M059J (cell line): ENCODE measurements around the gene MAS1L. TPM values are rescaled to one million over a fixed set of nuclear protein-coding genes. Genes with fewer than 3 reads are reported as not detected.
A peak's percentile ranks its signal among the peaks of the same experiment; 100 is the strongest.

ENCODE experiments used
- DNase-seq: peaks from one replicate; pipeline ENCODE4 v3.0.0-alpha.2; 2012; ENCODE audit warnings: low read depth
- total RNA-seq: library from RNA; depleted of rRNA; stranded (reverse); fragments of >200 nt; shearing (Covaris generic); gene quantifications from 2 replicates; pipeline ENCODE4 v1.2.3, GENCODE V29; 2014; rRNA removed

The MAS1L gene, protein sequence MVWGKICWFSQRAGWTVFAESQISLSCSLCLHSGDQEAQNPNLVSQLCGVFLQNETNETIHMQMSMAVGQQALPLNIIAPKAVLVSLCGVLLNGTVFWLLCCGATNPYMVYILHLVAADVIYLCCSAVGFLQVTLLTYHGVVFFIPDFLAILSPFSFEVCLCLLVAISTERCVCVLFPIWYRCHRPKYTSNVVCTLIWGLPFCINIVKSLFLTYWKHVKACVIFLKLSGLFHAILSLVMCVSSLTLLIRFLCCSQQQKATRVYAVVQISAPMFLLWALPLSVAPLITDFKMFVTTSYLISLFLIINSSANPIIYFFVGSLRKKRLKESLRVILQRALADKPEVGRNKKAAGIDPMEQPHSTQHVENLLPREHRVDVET
- total RNA-seq: not detected in 2 replicates

DNA sequence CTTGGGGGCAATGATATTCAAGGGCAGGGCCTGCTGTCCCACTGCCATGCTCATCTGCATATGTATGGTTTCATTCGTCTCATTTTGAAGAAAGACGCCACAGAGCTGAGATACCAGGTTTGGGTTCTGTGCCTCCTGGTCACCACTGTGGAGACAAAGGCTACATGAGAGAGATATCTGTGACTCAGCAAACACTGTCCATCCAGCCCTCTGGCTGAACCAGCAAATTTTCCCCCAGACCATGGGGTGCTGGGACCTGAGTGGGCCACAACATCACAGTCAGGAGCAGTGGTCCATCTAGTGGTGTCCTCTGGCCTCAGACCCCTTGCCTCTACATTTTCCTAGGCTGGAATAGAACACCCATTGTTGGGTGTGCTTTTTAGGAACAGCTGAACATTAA is at the start of gene MAS1L:
Gene MAS1L, minus strand, starts transcription at position 297 of the 400 bp plus-strand sequence. Its CDS starts 54 bp downstream, at position 243.
- no peak for DNase-seq

- DNase-seq: no peak
These were observed 44.7 kb upstream of the MAS1L start for GRCh38 chr6:29532320-29532951.

DNA sequence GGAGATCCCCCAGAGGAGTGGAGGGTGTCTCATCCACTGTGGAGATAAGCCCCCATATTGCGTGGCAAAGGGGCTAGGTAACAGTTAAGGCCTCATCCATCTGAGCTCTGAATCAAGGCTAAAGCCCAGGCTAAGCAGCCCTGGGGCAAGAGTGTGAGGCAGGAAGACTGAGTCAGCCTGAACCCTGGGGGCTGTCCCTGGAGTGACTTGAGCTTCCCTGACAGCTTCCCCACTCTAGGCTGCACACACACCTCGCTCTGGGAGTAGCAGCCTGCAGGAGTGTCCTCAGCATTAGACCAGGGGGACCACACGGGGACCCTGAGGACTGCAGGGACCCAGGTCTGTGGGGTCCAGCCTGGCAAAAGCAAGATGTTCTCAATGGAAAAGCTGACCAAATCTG is 43.9 kb upstream of the MAS1L start:
- peak; percentile 68 for DNase-seq

DNA sequence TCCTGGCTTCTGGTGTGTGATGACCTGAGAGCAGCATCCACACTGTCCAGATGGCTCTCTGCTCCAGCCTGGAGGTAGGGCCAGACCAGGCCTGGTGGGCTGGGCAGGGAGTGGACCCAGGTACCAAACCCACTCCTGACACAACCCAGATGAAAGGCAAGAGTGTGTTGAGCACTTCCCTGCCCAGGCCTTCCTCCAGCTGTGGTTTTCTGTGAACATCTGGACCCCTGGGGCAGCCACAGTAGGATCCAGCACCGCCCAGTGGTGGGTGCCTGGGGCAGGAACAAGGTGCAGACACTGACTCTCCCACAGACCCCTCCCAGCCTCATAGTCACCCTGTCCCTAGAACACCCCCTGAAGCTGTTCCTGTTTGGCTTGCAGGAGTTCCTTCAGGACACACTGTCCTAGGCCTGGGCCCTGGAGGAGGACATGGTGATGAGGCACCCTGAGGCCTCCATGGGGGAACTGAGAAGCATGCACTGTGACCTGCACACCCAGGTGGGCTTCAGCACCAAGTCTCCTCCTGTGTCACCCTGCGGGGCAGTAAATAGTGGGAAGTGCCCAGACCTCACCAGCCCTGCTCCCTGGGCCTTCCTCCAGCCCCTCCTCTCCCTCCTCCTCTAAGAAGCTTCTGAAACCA is 43.0 kb upstream of the MAS1L start:
- DNase-seq: no peak

DNA sequence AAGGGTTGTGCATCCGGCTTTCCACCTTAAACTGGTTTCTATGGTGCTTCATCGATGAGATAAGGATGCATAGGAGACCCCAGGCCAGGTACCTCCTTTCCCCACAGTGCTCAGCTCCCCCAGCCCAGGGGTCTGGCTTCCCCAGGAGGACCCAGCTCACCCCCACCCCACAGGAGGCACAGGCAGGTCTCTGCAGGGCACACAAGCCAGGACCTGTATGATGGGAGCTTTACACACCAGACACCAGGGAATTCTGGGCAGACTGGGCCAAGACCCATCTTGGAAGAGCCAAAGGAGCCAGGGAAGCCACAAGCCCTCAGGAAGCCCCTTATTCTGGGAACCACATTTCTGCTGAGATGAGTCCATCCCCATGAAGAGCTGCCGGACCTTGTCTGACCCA is 42.2 kb upstream of the MAS1L start:
- DNase-seq: no peak

DNA sequence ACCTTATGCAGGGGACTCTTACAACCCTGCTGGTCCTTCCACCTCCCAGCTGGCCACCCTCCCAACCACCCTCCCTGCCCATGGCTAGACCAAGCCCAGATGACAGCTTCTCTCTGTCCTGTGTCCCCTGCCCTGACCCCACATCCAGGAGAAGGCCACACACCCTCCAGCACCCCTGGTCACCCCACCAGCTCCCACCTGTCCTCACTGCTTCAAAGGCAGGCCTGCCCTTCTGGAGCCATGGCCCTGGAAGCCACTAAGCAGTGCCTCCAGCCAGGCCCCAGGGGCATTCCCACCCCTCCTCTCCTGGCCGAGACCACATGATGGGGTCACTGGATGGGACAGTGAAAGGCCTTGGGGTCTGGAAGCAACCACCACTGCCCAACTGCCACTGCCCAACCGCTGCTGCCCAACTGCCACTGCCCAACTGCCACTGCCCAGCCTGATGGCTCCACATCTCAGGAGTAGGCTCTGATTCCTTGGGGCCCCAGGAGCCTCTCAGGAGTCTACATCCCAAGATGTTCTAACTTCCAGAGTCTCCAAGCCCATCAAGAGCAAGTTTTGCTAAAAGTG is 41.3 kb upstream of the MAS1L start:
- no peak for DNase-seq

- no peak for DNase-seq
These were observed 40.7 kb upstream of the MAS1L start for GRCh38 chr6:29528300-29528931.

- no peak for DNase-seq
These were observed 39.8 kb upstream of the MAS1L start for GRCh38 chr6:29527564-29527963.

GRCh38 chr6:29527126-29527525 is 39.4 kb upstream of the MAS1L start:
- no peak for DNase-seq

DNA sequence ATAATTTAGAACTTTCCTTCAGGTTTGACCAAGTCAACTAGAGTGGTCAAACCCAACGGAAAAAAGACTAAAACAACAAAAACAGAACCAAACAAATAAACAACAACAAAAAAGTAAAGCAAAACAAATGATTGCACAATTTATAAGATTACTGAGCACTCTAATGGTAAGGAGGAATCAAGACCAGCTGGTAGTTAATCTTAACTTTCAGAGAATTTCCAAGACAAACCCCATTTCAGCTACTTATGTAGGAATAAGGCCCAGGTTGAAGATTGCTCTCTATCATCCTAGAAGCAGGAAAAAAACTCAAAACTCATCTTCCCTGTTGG is 37.5 kb upstream of the MAS1L start:
- no peak for DNase-seq

GRCh38 chr6:29524444-29525310 is 36.9 kb upstream of the MAS1L start:
- no peak for DNase-seq

GRCh38 chr6:29524044-29524443 is 36.3 kb upstream of the MAS1L start:
- DNase-seq: no peak

GRCh38 chr6:29522227-29522626 is 34.5 kb upstream of the MAS1L start:
- no peak for DNase-seq

DNA sequence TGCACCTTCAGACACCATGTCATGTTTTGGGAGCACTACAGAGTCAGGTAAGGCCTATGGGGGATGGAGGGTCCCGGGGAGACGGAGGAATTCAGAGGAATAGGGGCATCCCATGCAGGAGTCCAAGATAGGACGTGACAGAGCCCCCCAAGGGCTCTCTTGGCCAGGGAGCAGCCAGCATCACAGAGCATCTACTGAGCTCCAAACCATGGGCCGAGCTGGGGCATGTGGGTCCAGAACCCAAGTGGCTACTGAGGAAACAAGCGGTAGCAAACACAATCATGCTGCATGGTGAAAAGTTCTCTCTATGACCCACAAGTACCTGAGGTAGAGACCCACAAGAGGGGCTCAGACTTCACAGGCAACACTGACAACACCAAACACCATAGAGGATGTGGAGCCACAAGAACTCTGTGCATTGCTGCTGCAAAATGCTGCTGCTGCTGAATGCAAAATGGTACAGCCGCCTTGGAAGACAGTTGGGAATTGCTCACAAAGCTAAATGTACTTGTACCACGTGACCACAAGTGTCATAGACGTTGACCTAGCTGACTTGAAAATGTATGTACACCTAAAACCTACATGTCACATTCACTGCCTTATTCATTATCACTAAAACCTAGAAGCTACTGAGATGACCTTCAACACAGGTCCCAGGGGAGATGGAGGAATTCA is 33.4 kb upstream of the MAS1L start:
- DNase-seq: no peak

- DNase-seq: no peak
These were observed 32.5 kb upstream of the MAS1L start for GRCh38 chr6:29520232-29520631.

DNA sequence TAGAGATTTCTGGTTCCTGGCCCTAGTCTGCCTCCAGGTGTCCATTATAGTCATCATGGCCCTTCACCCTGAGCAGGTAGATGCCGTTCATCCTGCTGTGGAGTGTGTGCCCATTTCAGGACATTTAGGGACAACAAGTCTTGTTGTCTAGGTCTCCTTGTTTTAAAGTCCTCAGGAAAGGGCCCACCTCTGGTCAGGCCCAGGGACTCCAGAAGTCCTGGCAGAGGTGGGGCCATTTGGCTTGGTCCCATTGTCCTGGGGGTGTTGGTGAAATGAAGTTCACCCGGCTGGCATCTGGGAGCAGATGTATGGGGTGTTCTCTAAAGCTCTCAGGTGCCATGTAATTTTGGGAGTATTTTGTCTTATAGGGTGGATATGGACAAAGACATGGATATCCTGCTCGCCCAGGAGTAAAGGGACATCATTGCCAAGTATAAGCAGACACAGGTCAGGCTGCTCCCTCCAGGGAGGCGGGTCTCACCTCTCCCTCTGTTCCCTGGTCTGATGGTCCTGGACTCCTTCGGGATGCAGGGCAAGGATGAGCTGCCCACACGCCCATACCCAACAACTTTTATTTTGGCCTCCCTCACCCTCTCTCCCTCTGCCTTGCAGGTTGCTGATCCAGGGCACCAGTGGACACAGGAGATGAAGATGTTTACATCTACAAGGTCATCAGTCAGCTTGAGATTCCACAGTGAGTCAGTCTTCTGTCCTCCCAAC is 31.7 kb upstream of the MAS1L start:
- DNase-seq: no peak

DNA sequence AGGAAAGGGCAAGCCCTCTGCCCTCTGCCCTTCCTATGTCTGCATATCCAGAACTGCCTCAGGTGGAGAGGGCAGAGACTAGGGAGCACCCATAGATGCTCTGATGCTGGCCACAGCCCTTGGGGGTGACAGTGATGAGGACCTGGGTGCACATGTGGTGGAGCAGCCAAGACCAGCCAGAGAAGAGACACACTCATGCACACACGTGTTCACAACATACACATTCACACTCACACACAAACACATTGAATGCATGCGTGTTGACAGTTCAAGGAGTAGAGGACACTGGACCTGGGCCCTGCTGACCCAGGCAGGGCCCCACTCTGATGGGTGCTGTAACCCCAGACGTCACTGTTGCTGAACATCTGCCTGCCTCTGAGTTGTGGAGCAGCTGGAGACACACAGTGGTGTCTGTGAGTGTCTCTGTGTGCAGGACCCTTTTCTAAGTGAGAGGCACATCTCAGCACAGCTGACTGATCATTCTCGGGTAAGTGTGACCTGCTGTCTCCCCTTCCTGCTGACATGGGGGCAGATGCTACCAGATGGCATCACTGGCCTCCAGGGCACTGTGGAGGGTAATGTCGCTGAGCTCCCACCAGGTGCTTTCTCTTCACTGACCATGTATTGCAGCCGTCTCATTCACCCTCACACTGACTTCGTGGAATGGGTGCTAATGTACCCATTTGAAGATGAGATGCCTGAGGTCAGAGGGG is 30.1 kb upstream of the MAS1L start:
- no peak for DNase-seq

DNA sequence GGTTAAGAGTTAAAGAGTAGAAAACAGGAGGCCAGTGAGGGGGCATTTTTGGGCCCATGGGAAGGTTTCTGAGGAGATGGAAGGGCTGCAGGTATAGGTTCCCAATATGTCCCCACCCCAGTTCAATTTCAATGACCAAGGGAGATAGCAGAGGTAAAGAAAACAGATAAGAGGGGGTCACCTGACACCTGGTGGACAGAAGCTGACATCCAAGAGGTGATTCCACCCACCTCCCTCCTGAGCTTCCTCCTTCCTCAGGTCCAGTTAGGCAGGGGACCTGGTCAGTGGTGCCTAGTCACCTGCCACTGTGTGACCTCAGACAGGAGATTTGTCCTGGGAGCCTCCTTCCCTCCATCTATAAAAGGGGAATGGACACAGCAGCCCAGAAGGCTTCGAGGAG is 29.5 kb upstream of the MAS1L start:
- no peak for DNase-seq

- peak; percentile 93 for DNase-seq
These were observed 28.4 kb upstream of the MAS1L start for GRCh38 chr6:29516108-29516507.
